ENCODE results near the gene EIF4G2.

GRCh38 chr11:10785146-10785474 lies 23.6 kb downstream of the EIF4G2 start:
- no peak for TF ChIP-seq CTCF (IDR thresholded peaks at IDR 0.05 in 4 of 5, conservative IDR thresholded peaks at IDR 0.05 in 1 of 5)
- no peak for TF ChIP-seq POLR2A (IDR thresholded peaks at IDR 0.05)

All from gastrocnemius medialis (tissue), 4 donors.